ENCODE results near the gene SCYGR2.

The SCYGR2 gene

GRCh38 chr2:227582369-227582768 is 16.3 kb upstream of the SCYGR2 start:
- no peak for DNase-seq
- no peak overlapping the region for H3K27ac ChIP-seq
- in situ Hi-C loops (cut with HindIII; ENCODE audit: low pct_ligation_motif_present, low sequenced_read_pairs), result no loop called here
- no peaks in the 10 kb centered on the region for H3K36me3 ChIP-seq (replicated peaks)
- no peak for TF ChIP-seq CTCF (IDR thresholded peaks at IDR 0.05; ENCODE audit: low read depth, low read length, missing control alignments)
- no peak overlapping the region for H3K4me3 ChIP-seq (ENCODE audit: low read depth, low read length)
- H3K27me3 ChIP-seq (replicated peaks), result no peaks in the 10 kb centered on the region

GRCh38 chr2:227592694-227593387 is 5.9 kb upstream of the SCYGR2 start:
- no peaks in the 10 kb centered on the region for H3K27me3 ChIP-seq (replicated peaks)
- no peak overlapping the region for H3K4me3 ChIP-seq (ENCODE audit: low read depth, low read length)
- H3K27ac ChIP-seq, result no peak overlapping the region
- TF ChIP-seq CTCF (IDR thresholded peaks at IDR 0.05; ENCODE audit: low read depth, low read length, missing control alignments), result no peak
- in situ Hi-C loops (cut with HindIII; ENCODE audit: low pct_ligation_motif_present, low sequenced_read_pairs), result no loop called here
- no peak for DNase-seq
- no peaks in the 10 kb centered on the region for H3K36me3 ChIP-seq (replicated peaks)

GRCh38 chr2:227595797-227596196 is 2.9 kb upstream of the SCYGR2 start:
- Histone ChIP-seq H3K36me3 (replicated peaks) (no peaks in the 10 kb centered on the region), H3K27ac (no peak overlapping the region), H3K27me3 (replicated peaks) (no peaks in the 10 kb centered on the region), H3K4me3 (ENCODE audit: low read depth, low read length) (no peak overlapping the region)
- no peak for TF ChIP-seq CTCF (IDR thresholded peaks at IDR 0.05; ENCODE audit: low read depth, low read length, missing control alignments)
- no peak for DNase-seq
- in situ Hi-C loops (cut with HindIII; ENCODE audit: low pct_ligation_motif_present, low sequenced_read_pairs), result no loop called here

- H3K27me3 ChIP-seq (replicated peaks), result no peaks in the 10 kb centered on the region
- in situ Hi-C loops (cut with HindIII; ENCODE audit: low pct_ligation_motif_present, low sequenced_read_pairs), result no loop called here
- no peak for DNase-seq
- H3K27ac ChIP-seq, result no peak overlapping the region
- TF ChIP-seq CTCF (IDR thresholded peaks at IDR 0.05; ENCODE audit: low read depth, low read length, missing control alignments), result no peak
- no peak overlapping the region for H3K4me3 ChIP-seq (ENCODE audit: low read depth, low read length)
- H3K36me3 ChIP-seq (replicated peaks), result no peaks in the 10 kb centered on the region
These were observed 1.7 kb upstream of the SCYGR2 start for GRCh38 chr2:227597036-227597435.

GRCh38 chr2:227597998-227598397 is 695 bp upstream of the SCYGR2 start:
- in situ Hi-C loops (cut with HindIII; ENCODE audit: low pct_ligation_motif_present, low sequenced_read_pairs), result no loop called here

More at GRCh38 chr2:227597998-227598397, 695 bp upstream of the SCYGR2 start:
- no peak for DNase-seq
- no peak overlapping the region for H3K27ac ChIP-seq
- TF ChIP-seq CTCF (IDR thresholded peaks at IDR 0.05; ENCODE audit: low read depth, low read length, missing control alignments), result no peak
- no peaks in the 10 kb centered on the region for H3K36me3 ChIP-seq (replicated peaks)
- no peaks in the 10 kb centered on the region for H3K27me3 ChIP-seq (replicated peaks)
- no peak overlapping the region for H3K4me3 ChIP-seq (ENCODE audit: low read depth, low read length)

All from brain microvascular endothelial cell (primary cell).